Astrocyte of the cerebellum (primary cell): Measurements from ENCODE around the gene PAH.

Experiments used
- DNase-seq: peaks from one replicate; pipeline ENCODE4 v3.0.0-alpha.2; 2011; ENCODE audit warnings: low read depth
- H3K4me3 ChIP-seq: 2 replicates; pipeline ENCODE4 v1.5.1; 2011; ENCODE audit warnings: mild to moderate bottlenecking, low read depth, low read length, moderate library complexity
- CTCF ChIP-seq: IDR thresholded peaks from 2 replicates; pipeline ENCODE4 v1.5.1; 2012; ENCODE audit warnings: low read length, low read depth, moderate library complexity, mild to moderate bottlenecking; ENCODE audit errors: missing control alignments
- in situ Hi-C: cut with HindIII; loops from 2 replicates; pipeline ENCODE4 v1.10.0; 2017; ENCODE audit warnings: low sequenced_read_pairs

The PAH gene

GRCh38 chr12:102933168-102933567, 16.1 kb upstream of the PAH start:
- in situ Hi-C loops: no loop called here
- no peak for TF ChIP-seq CTCF
- H3K4me3 ChIP-seq: no peak overlapping the region
- no peak for DNase-seq

- no peak overlapping the region for H3K4me3 ChIP-seq
- in situ Hi-C loops: no loop called here
- DNase-seq: no peak
- no peak for TF ChIP-seq CTCF
Measured at GRCh38 chr12:102927220-102927619, 10.2 kb upstream of the PAH start.

GRCh38 chr12:102921240-102921639, 4.2 kb upstream of the PAH start:
- no peak for DNase-seq
- in situ Hi-C loops: no loop called here
- TF ChIP-seq CTCF: no peak

GRCh38 chr12:102920271-102920670, 3.2 kb upstream of the PAH start:
- H3K4me3 ChIP-seq: no peak overlapping the region
- no peak for TF ChIP-seq CTCF
- DNase-seq: no peak
- in situ Hi-C loops: no loop called here

More at GRCh38 chr12:102921240-102921639, 4.2 kb upstream of the PAH start:
- no peak overlapping the region for H3K4me3 ChIP-seq

- DNase-seq: no peak
- H3K4me3 ChIP-seq: no peak overlapping the region
- no peak for TF ChIP-seq CTCF
- in situ Hi-C loops: no loop called here
Measured at GRCh38 chr12:102918840-102919239, 1.8 kb upstream of the PAH start.

GRCh38 chr12:102916252-102917025, 605 bp downstream of the PAH start:
- no peak for DNase-seq
- in situ Hi-C loops: no loop called here
- no peak for TF ChIP-seq CTCF
- no peak overlapping the region for H3K4me3 ChIP-seq
